ENCODE measurements around the gene GPATCH4.

GRCh38 chr1:156549390-156549789 lies 51.9 kb downstream of the GPATCH4 start:
- TF ChIP-seq POLR2A (IDR thresholded peaks at IDR 0.05): no peak
- TF ChIP-seq CTCF (IDR thresholded peaks at IDR 0.05): no peak
